WTC11 (cell line): Measurements from ENCODE around the gene TMEM231. TPM values are rescaled to one million over a fixed set of nuclear protein-coding genes. Genes with fewer than 3 reads are reported as not detected.

ENCODE experiments used
- AFF4 ChIP-seq: sonication (generic); formaldehyde crosslinking; IDR thresholded peaks from 2 replicates; pipeline ENCODE4 v1.8.1; 2023; ENCODE audit warnings: mild to moderate bottlenecking, missing genetic modification reagents, borderline replicate concordance
- ATF2 ChIP-seq: sonication (generic); formaldehyde crosslinking; IDR thresholded peaks from 2 replicates; pipeline ENCODE4 v1.8.1; 2022; ENCODE audit warnings: low read depth, missing genetic modification reagents, borderline replicate concordance
- CDX4 ChIP-seq: fragments of 250-450 bp; sonication (Bioruptor Pico); IDR thresholded peaks from 2 replicates; pipeline ENCODE4 v1.9.0; 2021; ENCODE audit warnings: moderate library complexity, mild to moderate bottlenecking, inconsistent platforms, borderline replicate concordance
- CREB1 ChIP-seq: sonication (generic); formaldehyde crosslinking; IDR thresholded peaks from 2 replicates; pipeline ENCODE4 v1.8.0; 2023; ENCODE audit warnings: mild to moderate bottlenecking, missing genetic modification reagents
- CTCF ChIP-seq: fragments of 200-600 bp; IDR thresholded peaks from 2 replicates; pipeline ENCODE4 v1.8.0; 2022; ENCODE audit warnings: antibody characterized with exemption
- IRF2 ChIP-seq: sonication (generic); formaldehyde crosslinking; IDR thresholded peaks from 2 replicates; pipeline ENCODE4 v1.8.0; 2022; ENCODE audit warnings: low read depth, missing genetic modification reagents, borderline replicate concordance
- KAT7 ChIP-seq: sonication (generic); formaldehyde crosslinking; IDR thresholded peaks from 2 replicates; pipeline ENCODE4 v1.8.1; 2023; ENCODE audit warnings: missing genetic modification reagents, mild to moderate bottlenecking, borderline replicate concordance
- MAX ChIP-seq: sonication (generic); formaldehyde crosslinking; IDR thresholded peaks from 2 replicates; pipeline ENCODE4 v1.8.0; 2022; ENCODE audit warnings: mild to moderate bottlenecking, missing genetic modification reagents
- MXD4 ChIP-seq: fragments of 250-450 bp; sonication (Bioruptor Pico); IDR thresholded peaks from 2 replicates; pipeline ENCODE4 v1.8.0; 2021; ENCODE audit warnings: mild to moderate bottlenecking, moderate library complexity, borderline replicate concordance
- NFATC4 ChIP-seq: fragments of 250-450 bp; sonication (Bioruptor Pico); IDR thresholded peaks from 2 replicates; pipeline ENCODE4 v1.9.0; 2021; ENCODE audit warnings: mild to moderate bottlenecking
- NFE2L1 ChIP-seq: sonication (generic); formaldehyde crosslinking; IDR thresholded peaks from 2 replicates; pipeline ENCODE4 v1.8.1; 2023; ENCODE audit warnings: missing genetic modification reagents
- NFYB ChIP-seq: sonication (generic); formaldehyde crosslinking; conservative IDR thresholded peaks from 2 replicates; pipeline ENCODE4 v1.8.0; 2022; ENCODE audit warnings: low read depth, missing genetic modification reagents
- NR1H2 ChIP-seq: sonication (generic); formaldehyde crosslinking; IDR thresholded peaks from 2 replicates; pipeline ENCODE4 v1.9.0; 2021; ENCODE audit warnings: mild to moderate bottlenecking, moderate library complexity, missing genetic modification reagents
- OVOL2 ChIP-seq: fragments of 250-450 bp; sonication (Bioruptor Pico); IDR thresholded peaks from 2 replicates; pipeline ENCODE4 v1.9.0; 2021; ENCODE audit warnings: mild to moderate bottlenecking, borderline replicate concordance
- PRDM15 ChIP-seq: sonication (generic); formaldehyde crosslinking; IDR thresholded peaks from 2 replicates; pipeline ENCODE4 v1.8.0; 2022; ENCODE audit warnings: missing genetic modification reagents
- RORB ChIP-seq: fragments of 250-450 bp; sonication (Bioruptor Pico); IDR thresholded peaks from 2 replicates; pipeline ENCODE4 v1.9.0; 2021; ENCODE audit warnings: mild to moderate bottlenecking
- SP1 ChIP-seq: sonication (generic); formaldehyde crosslinking; conservative IDR thresholded peaks from 2 replicates; pipeline ENCODE4 v1.8.1; 2022; ENCODE audit warnings: missing genetic modification reagents
- TCF7 ChIP-seq: sonication (generic); formaldehyde crosslinking; IDR thresholded peaks from 2 replicates; pipeline ENCODE4 v1.8.0; 2022; ENCODE audit warnings: mild to moderate bottlenecking, low read depth, missing genetic modification reagents, moderate library complexity
- TEAD4 ChIP-seq: sonication (generic); formaldehyde crosslinking; IDR thresholded peaks from 2 replicates; pipeline ENCODE4 v1.8.0; 2022; ENCODE audit warnings: mild to moderate bottlenecking, missing genetic modification reagents
- ZBTB21 ChIP-seq: sonication (generic); formaldehyde crosslinking; IDR thresholded peaks from 2 replicates; pipeline ENCODE4 v1.8.1; 2023; ENCODE audit warnings: mild to moderate bottlenecking, missing genetic modification reagents, borderline replicate concordance
- ZNF281 ChIP-seq: sonication (generic); formaldehyde crosslinking; IDR thresholded peaks from 2 replicates; pipeline ENCODE4 v1.8.0; 2023; ENCODE audit warnings: mild to moderate bottlenecking, missing genetic modification reagents
- total RNA-seq: library from RNA; stranded (reverse); gene quantifications from 3 replicates; pipeline ENCODE4 v1.2.3, GENCODE V29; 2021

The TMEM231 gene
- total RNA-seq, 1 experiment from 2014 or later, result 12.0 TPM

GRCh38 chr16:75495076-75495674, 60.9 kb downstream of the TMEM231 start, which contains the start of gene CHST6 (continued):
- TF ChIP-seq AFF4 (CRISPR knock-in tag) (no peak), IRF2 (CRISPR knock-in tag) (no peak), OVOL2 (CRISPR knock-in tag) (no peak; the same call in 1 of the 2 replicates), ZBTB21 (CRISPR knock-in tag) (peak; percentile 50; the same call in 1 of the 2 replicates), ZNF281 (no peak), SP1 (CRISPR knock-in tag) (peak; percentile 84), KAT7 (CRISPR knock-in tag) (no peak), CTCF (no peak), CREB1 (no peak), MXD4 (CRISPR knock-in tag) (no peak), CDX4 (CRISPR knock-in tag) (no peak), NFATC4 (CRISPR knock-in tag) (no peak), NR1H2 (CRISPR knock-in tag) (no peak), ATF2 (CRISPR knock-in tag) (no peak), TEAD4 (CRISPR knock-in tag) (no peak), TCF7 (no peak), RORB (CRISPR knock-in tag) (no peak), MAX (CRISPR knock-in tag) (no peak), NFE2L1 (CRISPR knock-in tag) (no peak), PRDM15 (CRISPR knock-in tag) (no peak), NFYB (CRISPR knock-in tag) (no peak)
